HepG2 (cell line): ENCODE results near the gene ST3GAL2. TPM values are rescaled to one million over a fixed set of nuclear protein-coding genes. Genes with fewer than 3 reads are reported as not detected.

ENCODE experiments used
- AKAP8 ChIP-seq: sonication (generic); formaldehyde crosslinking; IDR thresholded peaks from 2 replicates; pipeline ENCODE4 v1.5.1; 2020; ENCODE audit warnings: mild to moderate bottlenecking, missing genetic modification reagents
- DMTF1 ChIP-seq: sonication (generic); formaldehyde crosslinking; IDR thresholded peaks from 2 replicates; pipeline ENCODE4 v1.4.0; 2020; ENCODE audit warnings: mild to moderate bottlenecking, missing genetic modification reagents
- HOXA3 ChIP-seq: sonication (generic); formaldehyde crosslinking; IDR thresholded peaks from 2 replicates; pipeline ENCODE4 v1.5.0; 2020; ENCODE audit warnings: missing genetic modification reagents
- PATZ1 ChIP-seq: sonication (generic); formaldehyde crosslinking; IDR thresholded peaks from 2 replicates; pipeline ENCODE4 v1.4.0; 2020; ENCODE audit warnings: missing genetic modification reagents
- SMC3 ChIP-seq: IDR thresholded peaks from 2 replicates; pipeline ENCODE4 v1.6.1; 2011; ENCODE audit warnings: low read length, improper control_type of control experiment
- TOPORS ChIP-seq: sonication (generic); formaldehyde crosslinking; IDR thresholded peaks from 2 replicates; pipeline ENCODE4 v1.8.0; 2023; ENCODE audit warnings: mild to moderate bottlenecking, missing genetic modification reagents
- ZNF550 ChIP-seq: sonication (generic); formaldehyde crosslinking; IDR thresholded peaks from 2 replicates; pipeline ENCODE4 v1.4.0; 2020; ENCODE audit warnings: mild to moderate bottlenecking, missing genetic modification reagents, borderline replicate concordance
- polyA plus RNA-seq, 8 experiments: library from polyadenylated mRNA; depleted of rRNA in 3 of 8; stranded (reverse) in 7 of 8; unstranded in 1 of 8; fragments of >200 nt; fragmentation: Illumina TruSeq in 4 of 8; extraction: Trizol in 4 of 8; gene quantifications; 2 replicates each; pipeline versions ENCODE4 v1.2.1 to v1.2.3, GENCODE V29; 2011 to 2016; ENCODE audit warnings: low read depth in 4 of 8, missing spikeins in 1 of 8, mixed read lengths in 1 of 8; ENCODE audit not compliant: insufficient read depth in 1 of 8
- total RNA-seq, 5 experiments: library from RNA; depleted of rRNA; stranded (reverse); fragments of >200 nt; fragmentation: Illumina TruSeq; extraction: Trizol; gene quantifications; 2 replicates each; pipeline ENCODE4 v1.2.3, GENCODE V29; 2016; ENCODE audit warnings: low read depth in 1 of 5

The ST3GAL2 gene
- total and polyA plus RNA-seq, 2 of the 13 experiments (the other 11 are each of a cell fraction or from before 2014, with no cell fraction given): 16.3 to 24.9 TPM

- TF ChIP-seq DMTF1 (CRISPR knock-in tag) (0 out of 2 replicates have a peak, but pooled peaks have one; percentile 37), PATZ1 (CRISPR knock-in tag) (peak; percentile 72), SMC3 (peak; percentile 80; the same call in 1 of the 2 replicates), ZNF550 (CRISPR knock-in tag) (no peak), HOXA3 (CRISPR knock-in tag) (peak; percentile 29), TOPORS (CRISPR knock-in tag) (peak; percentile 67; the same call in 1 of the 2 replicates), AKAP8 (CRISPR knock-in tag) (peak; percentile 75)
These were observed 32.0 kb upstream of the ST3GAL2 start (continued) for GRCh38 chr16:70470927-70471341.
